GM19023 (cell line): ENCODE results near the gene FABP6.
"Not testable (repeated sequence)": the region's sequence is repeated elsewhere in the genome, so short reads cannot be mapped to it uniquely, and the experiment has no call there.

ENCODE experiments used
- ATAC-seq: cut with Tn5 transposase; IDR thresholded peaks from one replicate; pipeline ENCODE4 v1.9.1; 2021; ENCODE audit warnings: mild to moderate bottlenecking, moderate library complexity; ENCODE audit not compliant: unreplicated experiment

FABP6 gene, protein sequence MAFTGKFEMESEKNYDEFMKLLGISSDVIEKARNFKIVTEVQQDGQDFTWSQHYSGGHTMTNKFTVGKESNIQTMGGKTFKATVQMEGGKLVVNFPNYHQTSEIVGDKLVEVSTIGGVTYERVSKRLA

GRCh38 chr5:160229190-160229742 is at the start of gene FABP6:
Gene FABP6, plus strand, starts transcription at chr5:160229506. Its CDS starts 52 bp downstream, at chr5:160229558.
- ATAC-seq: no peak

- ATAC-seq: no peak
These were observed 48.4 kb upstream of the FABP6 start for GRCh38 chr5:160180931-160181330.

GRCh38 chr5:160181965-160182622 is 47.2 kb upstream of the FABP6 start:
- no peak for ATAC-seq

DNA sequence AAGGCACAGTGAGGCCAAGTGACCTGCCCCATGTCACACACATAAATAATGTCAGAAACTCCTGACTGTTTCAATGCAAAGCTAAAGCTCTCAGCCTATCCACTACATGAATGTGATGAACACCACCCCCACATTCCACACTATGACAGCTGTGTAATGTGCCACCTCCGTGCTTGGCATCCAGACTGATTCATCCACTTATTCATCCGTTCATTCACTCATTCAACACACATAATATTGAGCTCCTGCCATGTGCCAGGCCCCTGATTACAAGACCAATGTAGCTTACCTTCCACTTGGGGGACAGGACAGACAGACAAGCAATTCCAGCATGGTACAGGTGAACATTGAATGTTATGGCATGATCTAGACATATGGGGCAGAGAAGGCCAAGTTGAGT is 46.2 kb upstream of the FABP6 start:
- ATAC-seq: no peak

GRCh38 chr5:160185626-160186360 is 43.5 kb upstream of the FABP6 start:
- ATAC-seq: no peak

DNA sequence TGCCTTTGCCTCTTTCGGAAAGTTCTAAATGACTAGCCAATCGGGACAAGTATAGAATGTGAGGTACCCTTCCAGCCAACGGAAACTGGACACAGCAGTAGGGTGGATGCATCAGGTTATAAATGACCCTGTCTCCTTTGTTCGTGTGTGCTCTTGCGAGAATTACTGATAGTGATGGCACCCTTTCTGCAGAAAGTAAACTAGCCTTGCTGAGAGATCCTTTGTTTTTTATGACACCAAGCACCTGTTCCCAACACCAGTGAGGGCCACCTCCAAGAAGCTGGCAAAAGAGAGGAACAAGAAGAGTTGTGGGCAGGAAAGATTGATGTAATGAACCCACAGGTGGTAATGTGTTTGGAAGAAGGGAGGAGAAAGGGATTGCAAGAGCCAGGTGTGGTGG is 42.8 kb upstream of the FABP6 start:
- ATAC-seq: no peak

DNA sequence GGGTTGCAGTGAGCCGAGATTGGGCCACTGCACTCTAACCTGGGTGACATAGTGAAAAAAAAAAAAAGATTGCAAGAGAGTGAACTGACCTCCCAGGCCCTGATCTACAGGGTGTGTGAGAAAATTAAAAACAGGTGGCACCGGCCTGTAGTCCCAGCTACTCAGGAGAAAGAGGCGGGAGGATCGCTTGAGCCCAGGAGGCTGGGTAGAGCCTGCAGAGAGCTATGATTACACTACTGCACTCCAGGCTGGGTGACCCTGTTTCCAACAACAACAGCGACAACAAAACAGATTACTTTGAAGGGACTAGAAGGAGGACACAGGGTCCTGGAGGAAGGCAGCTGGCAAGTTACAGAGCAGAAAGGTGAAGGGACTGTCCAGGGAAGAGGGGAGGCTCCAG is 42.2 kb upstream of the FABP6 start:
- ATAC-seq: no peak

GRCh38 chr5:160188141-160189015 is 40.9 kb upstream of the FABP6 start:
- no peak for ATAC-seq

DNA sequence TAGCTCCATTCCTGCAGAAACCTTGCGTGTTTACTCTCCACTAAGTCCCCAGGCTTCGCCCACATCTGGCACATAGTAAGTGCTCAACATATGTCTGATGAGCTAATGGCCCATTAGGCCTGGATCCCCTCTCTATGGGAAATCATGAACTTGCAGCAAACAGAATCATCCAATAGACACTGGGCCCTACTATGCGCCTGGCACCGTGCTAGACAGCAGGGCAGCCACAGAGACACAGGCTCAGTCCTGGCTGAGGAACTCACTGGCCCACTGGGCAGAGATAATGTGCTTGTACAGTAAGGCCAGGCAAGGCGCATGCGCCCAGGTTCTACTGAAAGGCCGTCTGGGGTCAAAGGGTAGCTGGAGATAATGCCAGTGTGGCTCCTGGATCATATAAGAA is 36.9 kb upstream of the FABP6 start:
- no peak for ATAC-seq

- ATAC-seq: not testable (repeated sequence)
These were observed 36.2 kb upstream of the FABP6 start for GRCh38 chr5:160193076-160193475.

DNA sequence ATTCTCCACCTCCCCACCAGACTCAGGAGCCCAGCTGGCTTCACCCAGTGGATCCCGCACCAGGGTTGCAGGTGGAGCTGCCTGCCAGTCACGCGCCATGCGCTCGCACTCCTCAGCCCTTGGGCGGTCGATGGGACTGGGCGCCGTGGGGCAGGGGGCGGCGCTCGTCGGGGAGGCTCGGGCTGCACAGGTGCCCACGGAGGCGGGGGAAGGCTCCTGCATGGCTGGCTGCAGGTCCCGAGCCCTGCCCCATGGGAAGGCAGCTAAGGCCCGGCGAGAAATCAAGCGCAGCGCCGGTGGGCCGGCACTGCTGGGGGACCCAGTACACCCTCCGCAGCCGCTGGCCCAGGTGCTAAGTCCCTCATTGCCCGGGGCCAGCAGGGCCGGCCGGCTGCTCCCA is 35.5 kb upstream of the FABP6 start:
- not testable (repeated sequence) for ATAC-seq

DNA sequence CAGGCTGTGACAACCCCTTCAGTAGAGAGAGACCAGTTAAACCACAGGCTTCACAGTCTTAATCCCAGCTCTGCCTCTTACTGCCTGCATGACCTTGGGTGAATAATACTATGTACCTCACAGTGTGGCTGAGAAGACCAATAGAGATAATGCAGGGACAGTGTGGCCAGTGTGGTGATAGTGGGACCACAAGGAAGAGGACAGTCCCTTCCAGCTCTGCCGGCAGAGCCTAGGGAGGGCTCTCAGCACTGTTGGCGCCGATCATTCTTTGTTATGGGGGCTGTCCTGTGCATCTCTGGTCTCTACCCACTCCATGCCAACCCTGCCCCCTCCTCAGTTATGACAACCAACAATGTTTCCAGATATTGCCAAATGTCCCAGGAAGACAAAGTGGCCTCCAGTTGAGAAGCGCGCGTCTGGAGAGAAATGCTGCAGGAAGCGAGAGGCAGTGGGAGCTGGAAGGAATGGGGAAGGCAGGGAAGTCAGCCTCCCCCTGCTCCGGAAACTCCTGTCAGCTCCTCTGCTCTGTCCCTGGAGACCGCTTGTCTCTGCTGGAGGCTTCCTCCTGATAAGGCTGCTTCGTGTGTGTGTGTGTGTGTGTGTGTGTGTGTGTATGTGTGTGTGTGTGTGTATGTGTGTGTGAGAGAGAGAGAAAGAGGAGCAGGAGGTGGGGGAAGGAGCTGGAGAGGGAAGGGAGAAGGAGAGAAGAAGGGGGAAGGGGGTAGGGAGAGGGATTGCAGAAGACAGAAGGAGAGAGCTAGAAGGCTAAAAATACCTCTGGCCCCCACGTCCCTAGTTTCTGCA is 31.8 kb upstream of the FABP6 start:
- ATAC-seq: no peak

GRCh38 chr5:160198146-160198545 is 31.2 kb upstream of the FABP6 start:
- no peak for ATAC-seq

- ATAC-seq: peak; percentile 14
These were observed 30.4 kb upstream of the FABP6 start for GRCh38 chr5:160198841-160199409.

GRCh38 chr5:160199410-160199911 is 29.8 kb upstream of the FABP6 start:
- ATAC-seq: peak; percentile 97

- ATAC-seq: no peak
These were observed 22.2 kb upstream of the FABP6 start for GRCh38 chr5:160207061-160207460.

DNA sequence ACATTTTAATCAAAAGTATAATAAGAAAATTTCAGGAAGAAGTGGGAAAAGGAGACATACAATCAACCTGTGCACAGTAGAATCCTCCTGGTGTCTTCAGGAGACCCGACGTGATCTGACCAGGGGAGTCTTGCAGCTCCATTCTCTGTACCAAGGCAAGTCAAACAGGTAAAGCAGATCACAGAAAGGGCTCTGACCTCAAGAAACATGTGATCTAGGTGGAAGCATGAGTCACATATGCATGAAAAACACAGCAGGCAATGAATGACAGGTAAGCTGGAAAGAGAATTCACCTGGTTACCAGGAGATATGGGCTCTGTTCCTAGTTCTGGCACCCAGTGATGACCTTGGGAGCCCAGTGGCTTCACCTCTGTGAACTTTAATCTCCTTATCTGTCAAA is 19.4 kb upstream of the FABP6 start:
- no peak for ATAC-seq

GRCh38 chr5:160210606-160211005 is 18.7 kb upstream of the FABP6 start:
- no peak for ATAC-seq

DNA sequence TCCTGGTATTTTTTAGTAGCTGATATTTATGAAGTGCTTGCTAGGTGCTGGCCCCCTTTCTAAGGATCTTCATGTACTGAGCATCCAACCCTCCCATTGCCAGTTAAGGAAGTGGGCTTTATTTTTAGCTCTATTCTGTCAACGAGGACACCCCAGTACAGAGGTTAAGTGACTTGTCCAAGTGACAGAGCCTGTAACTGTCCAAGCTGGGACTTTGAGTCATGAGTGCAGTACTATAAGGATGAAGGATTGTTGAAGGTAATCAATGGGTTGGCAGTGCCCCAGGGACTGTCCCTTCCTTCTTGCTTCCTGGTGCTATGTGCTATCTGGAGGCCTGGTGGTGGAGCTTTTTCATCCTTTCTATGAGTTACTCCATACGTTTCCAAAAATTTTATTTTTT is 18.0 kb upstream of the FABP6 start:
- ATAC-seq: no peak

DNA sequence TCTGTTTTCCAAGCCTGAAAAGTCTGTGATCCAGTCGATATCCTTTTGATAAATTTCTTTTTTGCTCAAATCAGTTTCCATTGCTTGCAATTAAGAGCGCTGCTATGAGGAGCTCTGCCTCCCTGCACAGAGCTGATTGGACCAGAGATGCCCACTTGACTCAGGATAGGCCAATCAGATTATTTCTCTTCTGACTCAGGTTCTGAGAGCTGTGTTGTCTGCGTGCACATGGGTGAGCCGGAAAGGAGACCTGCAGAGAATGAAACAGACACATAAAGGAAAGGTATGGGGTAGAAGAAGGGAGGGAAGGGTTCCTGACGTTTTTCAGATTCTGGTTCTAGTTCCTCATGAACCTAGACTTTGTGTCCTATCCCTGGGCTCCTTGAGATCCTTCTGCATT is 15.8 kb upstream of the FABP6 start:
- no peak for ATAC-seq
